GM12801 (cell line): ENCODE data around the gene STXBP5.

Source experiments
- CTCF ChIP-seq: IDR thresholded peaks from one replicate; pipeline ENCODE4 v1.5.1; 2011; ENCODE audit warnings: control low read depth; ENCODE audit not compliant: insufficient read length; ENCODE audit errors: extremely low read depth

STXBP5 gene

GRCh38 chr6:147179809-147180208 lies 24.4 kb upstream of the STXBP5 start:
- TF ChIP-seq CTCF: no peak

- no peak for TF ChIP-seq CTCF
Observed at GRCh38 chr6:147180926-147181325, 23.3 kb upstream of the STXBP5 start.

GRCh38 chr6:147184379-147184778 lies 19.8 kb upstream of the STXBP5 start:
- no peak for TF ChIP-seq CTCF

GRCh38 chr6:147185216-147185615 lies 19.0 kb upstream of the STXBP5 start:
- TF ChIP-seq CTCF: no peak

GRCh38 chr6:147190556-147190955 lies 13.7 kb upstream of the STXBP5 start:
- TF ChIP-seq CTCF: no peak

GRCh38 chr6:147192278-147192911 lies 11.8 kb upstream of the STXBP5 start:
- no peak for TF ChIP-seq CTCF

GRCh38 chr6:147194652-147195411 lies 9.4 kb upstream of the STXBP5 start:
- no peak for TF ChIP-seq CTCF
